ENCODE measurements around the gene MEF2C.

Gene MEF2C

DNA sequence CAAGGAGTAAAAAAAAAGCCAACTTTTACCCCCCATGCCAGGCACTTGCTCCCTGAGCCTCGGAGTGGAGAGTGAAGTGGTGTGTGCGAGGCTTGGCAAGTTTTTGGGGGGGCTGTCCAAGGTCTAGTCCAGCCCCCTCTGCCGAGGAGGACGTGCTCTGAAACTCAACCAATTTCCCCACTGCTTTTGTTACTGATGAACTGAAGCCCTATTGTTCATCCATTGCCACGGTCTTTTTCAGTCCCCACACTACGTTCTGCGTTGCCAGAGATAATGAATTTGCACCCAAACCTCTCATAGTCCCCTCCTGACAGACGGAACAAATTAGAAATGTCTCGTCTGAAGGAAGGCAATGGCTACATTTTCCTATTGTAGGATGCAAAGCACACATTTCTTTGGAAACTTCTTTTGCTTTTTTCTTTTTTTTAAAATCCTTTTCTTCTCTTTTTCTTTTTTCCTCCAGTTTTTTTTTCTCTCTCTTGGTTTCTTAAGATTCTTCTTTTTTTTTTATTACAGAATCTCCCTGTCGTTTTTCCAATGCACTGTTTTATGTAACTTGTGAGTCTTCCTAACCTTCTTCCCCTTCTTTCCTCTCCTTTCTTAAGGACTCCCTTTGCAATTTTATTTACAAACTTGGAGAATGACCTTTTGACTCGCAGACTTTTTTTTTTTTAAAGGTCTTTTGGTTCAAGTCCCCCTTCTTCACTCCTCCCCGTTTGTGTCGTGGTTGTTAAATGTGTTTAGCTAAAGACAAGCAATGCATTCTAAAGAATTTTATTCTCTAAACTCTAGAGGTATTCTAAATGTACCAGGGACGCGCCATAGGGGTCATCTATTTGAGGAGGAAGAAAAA, 209.5 kb downstream of the MEF2C start:
- no peaks in the 10 kb centered on the region for H3K36me3 ChIP-seq
- intact Hi-C loops (cut with DNase I; ENCODE audit: low total_unique reads) = no loop called here
- no peak overlapping the region for H3K27ac ChIP-seq
- H3K9me3 ChIP-seq = no peaks in the 10 kb centered on the region
- no peak for DNase-seq
- H3K4me3 ChIP-seq = no peak overlapping the region
- peaks cover 11 to 99% of the 10 kb centered on the region in 2 donors for H3K27me3 ChIP-seq
- peaks cover 0 to 23% (median 20%) of the 10 kb centered on the region in 4 donors for H3K4me1 ChIP-seq
- TF ChIP-seq, protein P1, sequence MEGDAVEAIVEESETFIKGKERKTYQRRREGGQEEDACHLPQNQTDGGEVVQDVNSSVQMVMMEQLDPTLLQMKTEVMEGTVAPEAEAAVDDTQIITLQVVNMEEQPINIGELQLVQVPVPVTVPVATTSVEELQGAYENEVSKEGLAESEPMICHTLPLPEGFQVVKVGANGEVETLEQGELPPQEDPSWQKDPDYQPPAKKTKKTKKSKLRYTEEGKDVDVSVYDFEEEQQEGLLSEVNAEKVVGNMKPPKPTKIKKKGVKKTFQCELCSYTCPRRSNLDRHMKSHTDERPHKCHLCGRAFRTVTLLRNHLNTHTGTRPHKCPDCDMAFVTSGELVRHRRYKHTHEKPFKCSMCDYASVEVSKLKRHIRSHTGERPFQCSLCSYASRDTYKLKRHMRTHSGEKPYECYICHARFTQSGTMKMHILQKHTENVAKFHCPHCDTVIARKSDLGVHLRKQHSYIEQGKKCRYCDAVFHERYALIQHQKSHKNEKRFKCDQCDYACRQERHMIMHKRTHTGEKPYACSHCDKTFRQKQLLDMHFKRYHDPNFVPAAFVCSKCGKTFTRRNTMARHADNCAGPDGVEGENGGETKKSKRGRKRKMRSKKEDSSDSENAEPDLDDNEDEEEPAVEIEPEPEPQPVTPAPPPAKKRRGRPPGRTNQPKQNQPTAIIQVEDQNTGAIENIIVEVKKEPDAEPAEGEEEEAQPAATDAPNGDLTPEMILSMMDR (IDR thresholded peaks at IDR 0.05) = no peak

DNA sequence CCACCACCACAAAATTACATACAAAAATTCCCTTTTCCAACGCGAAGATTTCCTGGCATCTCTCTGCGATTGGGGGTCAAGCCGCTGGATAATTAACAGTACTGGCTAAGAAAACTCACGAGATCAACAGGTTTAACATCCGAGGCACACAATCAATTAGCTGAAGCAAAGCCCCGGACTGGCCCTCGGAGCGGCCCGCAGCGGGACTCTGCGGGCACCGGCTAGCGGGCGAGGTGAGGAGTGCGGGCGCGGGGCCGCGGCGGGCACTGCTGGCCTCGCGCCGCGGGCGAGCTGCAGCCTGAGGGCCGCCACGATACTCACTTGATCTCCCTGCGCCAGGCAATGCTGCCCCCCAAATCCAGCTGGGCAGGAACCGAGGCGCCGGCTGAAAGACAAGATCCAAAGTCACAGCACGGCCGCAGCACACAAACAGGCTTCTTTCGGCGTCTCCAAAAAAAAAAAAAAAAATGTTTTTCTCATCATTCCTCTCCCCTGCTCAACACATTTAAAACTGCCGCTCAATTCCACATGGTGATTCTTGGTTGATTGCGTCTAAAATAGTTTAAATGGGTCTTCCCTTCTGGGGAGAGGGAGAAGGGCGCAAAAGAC, 210.2 kb downstream of the MEF2C start:
- H3K9me3 ChIP-seq = no peaks in the 10 kb centered on the region
- peaks cover 11 to 99% of the 10 kb centered on the region in 2 donors for H3K27me3 ChIP-seq
- TF ChIP-seq, protein P1 (IDR thresholded peaks at IDR 0.05) = no peak
- H3K36me3 ChIP-seq = no peaks in the 10 kb centered on the region
- no peak overlapping the region for H3K4me3 ChIP-seq
- intact Hi-C loops (cut with DNase I; ENCODE audit: low total_unique reads) = no loop called here
- no peak overlapping the region for H3K27ac ChIP-seq
- peaks cover 0 to 24% (median 20%) of the 10 kb centered on the region in 4 donors for H3K4me1 ChIP-seq
- no peak for DNase-seq

GRCh38 chr5:88671505-88672499, 211.2 kb downstream of the MEF2C start:
- H3K27ac ChIP-seq = no peak overlapping the region
- intact Hi-C loops (cut with DNase I; ENCODE audit: low total_unique reads) = no loop called here
- peaks cover 8 to 99% of the 10 kb centered on the region in 2 donors for H3K27me3 ChIP-seq
- DNase-seq = no peak
- TF ChIP-seq, protein P1 (IDR thresholded peaks at IDR 0.05) = no peak
- H3K4me3 ChIP-seq = no peak overlapping the region
- no peaks in the 10 kb centered on the region for H3K9me3 ChIP-seq
- no peaks in the 10 kb centered on the region for H3K36me3 ChIP-seq
- peaks cover 0 to 34% (median 23%) of the 10 kb centered on the region in 4 donors for H3K4me1 ChIP-seq

DNA sequence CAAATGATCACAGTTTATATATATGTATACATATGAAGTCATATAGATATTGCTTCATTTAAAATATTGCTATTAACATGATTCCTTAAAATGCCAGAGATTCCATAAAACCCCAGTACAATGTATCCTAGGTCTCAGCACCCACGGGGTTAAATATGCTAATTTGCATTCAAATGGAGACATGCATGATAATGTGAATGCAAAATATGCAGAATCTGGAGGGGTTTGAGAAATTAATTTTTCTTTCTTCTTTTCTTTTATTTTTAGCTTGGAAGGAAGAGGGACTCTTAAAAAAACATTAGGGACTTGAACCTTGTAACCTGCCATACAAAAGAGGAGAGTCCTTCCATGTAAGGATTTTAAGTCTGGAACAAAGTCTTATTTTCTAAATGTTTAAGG, 211.9 kb downstream of the MEF2C start:
- H3K27ac ChIP-seq = no peak overlapping the region
- no peak for DNase-seq
- H3K36me3 ChIP-seq = no peaks in the 10 kb centered on the region
- intact Hi-C loops (cut with DNase I; ENCODE audit: low total_unique reads) = no loop called here
- peaks cover 8 to 100% of the 10 kb centered on the region in 2 donors for H3K27me3 ChIP-seq
- TF ChIP-seq, protein P1 (IDR thresholded peaks at IDR 0.05) = no peak
- H3K4me3 ChIP-seq = no peak overlapping the region
- no peaks in the 10 kb centered on the region for H3K9me3 ChIP-seq
- H3K4me1 ChIP-seq = peaks cover 0 to 35% (median 24%) of the 10 kb centered on the region in 4 donors

DNA sequence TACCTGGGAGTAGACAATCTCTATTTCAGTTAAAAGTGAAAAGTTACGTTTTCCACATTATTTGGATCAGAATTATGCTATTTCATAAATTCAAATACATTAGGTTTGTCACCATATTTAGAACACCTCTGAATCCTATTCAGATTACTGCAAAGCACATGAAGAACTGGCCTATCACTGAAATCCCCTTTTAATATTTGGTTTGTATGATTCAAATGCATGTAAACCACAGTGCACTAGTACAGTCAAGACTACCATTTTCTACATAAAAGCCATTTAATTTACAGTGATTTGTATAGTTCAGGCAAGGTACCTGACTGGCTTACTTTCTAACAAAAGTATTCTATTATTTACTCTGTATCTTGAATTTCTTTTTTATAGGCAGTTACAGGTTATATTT, 212.5 kb downstream of the MEF2C start:
- no peak overlapping the region for H3K4me3 ChIP-seq
- intact Hi-C loops (cut with DNase I; ENCODE audit: low total_unique reads) = no loop called here

More for the DNA sequence above, 212.5 kb downstream of the MEF2C start:
- DNase-seq = no peak
- Histone ChIP-seq H3K27me3 (peaks cover 8 to 100% of the 10 kb centered on the region in 2 donors), H3K36me3 (no peaks in the 10 kb centered on the region), H3K27ac (no peak overlapping the region), H3K4me1 (peaks cover 0 to 29% (median 18%) of the 10 kb centered on the region in 4 donors), H3K9me3 (no peaks in the 10 kb centered on the region)
- TF ChIP-seq, protein P1 (IDR thresholded peaks at IDR 0.05) = no peak
